ACC112 (cell line): ENCODE measurements around the gene G3BP1.
"Not testable (repeated sequence)": the region's sequence is repeated elsewhere in the genome, so short reads cannot be mapped to it uniquely, and the experiment has no call there.

Experiments used
- H2AFZ ChIP-seq: fragments of 200-600 bp; sonication (generic); one replicate; pipeline ENCODE4 v1.6.0; 2017; ENCODE audit warnings: antibody characterized with exemption, low read length; ENCODE audit not compliant: unreplicated experiment
- H3K27ac ChIP-seq: fragments of 200-600 bp; sonication (generic); 2 replicates; pipeline ENCODE4 v1.5.1; 2014; ENCODE audit warnings: low read depth, mild to moderate bottlenecking, antibody characterized with exemption, low read length, moderate library complexity
- H3K27me3 ChIP-seq: fragments of 200-600 bp; sonication (generic); 2 replicates; pipeline ENCODE4 v1.6.1; 2014; ENCODE audit warnings: mild to moderate bottlenecking, antibody characterized with exemption, low read length, moderate library complexity, mixed read lengths; ENCODE audit not compliant: insufficient read depth
- H3K36me3 ChIP-seq: fragments of 200-600 bp; sonication (generic); 2 replicates; pipeline ENCODE4 v1.6.1; 2016; ENCODE audit warnings: mild to moderate bottlenecking, antibody characterized with exemption, low read length, moderate library complexity, mixed read lengths; ENCODE audit not compliant: insufficient read depth
- H3K4me1 ChIP-seq: fragments of 200-600 bp; sonication (generic); one replicate; pipeline ENCODE4 v1.6.1; 2016; ENCODE audit warnings: low read length, mixed read lengths; ENCODE audit not compliant: insufficient read depth, unreplicated experiment, control insufficient read depth
- H3K4me3 ChIP-seq: fragments of 200-600 bp; sonication (generic); 2 replicates; pipeline ENCODE4 v1.5.1; 2014; ENCODE audit warnings: mild to moderate bottlenecking, low read depth, low read length
- H3K79me2 ChIP-seq: fragments of 200-600 bp; sonication (generic); one replicate; pipeline ENCODE4 v1.6.0; 2016; ENCODE audit warnings: low read length; ENCODE audit not compliant: control insufficient read depth, unreplicated experiment, insufficient read depth

G3BP1 gene

GRCh38 chr5:151812757-151813309, 41.1 kb downstream of the G3BP1 start:
- no peaks in the 10 kb centered on the region for H3K27me3 ChIP-seq
- H3K4me1 ChIP-seq = peaks cover 27% of the 10 kb centered on the region
- H3K79me2 ChIP-seq = peaks cover 14% of the 10 kb centered on the region
- no peak overlapping the region for H3K4me3 ChIP-seq
- no peak overlapping the region for H3K27ac ChIP-seq
- no peak overlapping the region for H2AFZ ChIP-seq
- H3K36me3 ChIP-seq = peaks cover 60% of the 10 kb centered on the region

- Histone ChIP-seq H3K36me3 (peaks cover 41% of the 10 kb centered on the region), H3K4me1 (peaks cover 17% of the 10 kb centered on the region), H3K4me3 (no peak overlapping the region)
Measured at GRCh38 chr5:151815051-151815450, 43.3 kb downstream of the G3BP1 start.

DNA sequence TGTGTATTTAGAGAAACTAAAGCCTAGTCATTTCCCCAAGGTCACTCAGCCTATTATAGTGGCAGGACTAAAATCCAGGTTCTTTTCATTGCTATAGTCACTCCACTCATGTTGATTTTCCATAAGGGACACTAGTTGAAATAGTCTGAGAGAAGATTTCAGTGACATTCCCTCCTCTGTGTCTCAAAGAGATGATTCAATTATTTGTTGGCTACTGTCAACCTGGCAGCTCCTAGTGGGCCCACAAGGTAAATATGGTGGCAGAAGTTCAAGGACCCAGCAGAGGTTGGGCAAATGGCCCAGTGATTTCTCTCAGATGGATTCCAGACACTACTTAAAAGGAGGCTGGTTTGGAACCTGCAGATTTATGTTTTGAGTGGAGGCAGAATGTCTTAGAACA, 48.1 kb downstream of the G3BP1 start:
- H3K36me3 ChIP-seq = no peaks in the 10 kb centered on the region
- H3K27me3 ChIP-seq = no peaks in the 10 kb centered on the region
- H3K27ac ChIP-seq = no peak overlapping the region
- H2AFZ ChIP-seq = no peak overlapping the region
- H3K4me3 ChIP-seq = no peak overlapping the region
- no peaks in the 10 kb centered on the region for H3K4me1 ChIP-seq
- no peaks in the 10 kb centered on the region for H3K79me2 ChIP-seq

More at GRCh38 chr5:151815051-151815450, 43.3 kb downstream of the G3BP1 start:
- Histone ChIP-seq H3K27ac (no peak overlapping the region), H2AFZ (no peak overlapping the region), H3K79me2 (peaks cover 3% of the 10 kb centered on the region), H3K27me3 (no peaks in the 10 kb centered on the region)

- no peak overlapping the region for H3K4me3 ChIP-seq
Measured at GRCh38 chr5:151820271-151820670, 48.5 kb downstream of the G3BP1 start.

GRCh38 chr5:151820903-151821302, 49.1 kb downstream of the G3BP1 start:
- Histone ChIP-seq H3K4me1 (no peaks in the 10 kb centered on the region), H3K79me2 (no peaks in the 10 kb centered on the region), H3K36me3 (no peaks in the 10 kb centered on the region), H3K27ac (no peak overlapping the region), H2AFZ (no peak overlapping the region), H3K27me3 (no peaks in the 10 kb centered on the region), H3K4me3 (no peak overlapping the region)

More at GRCh38 chr5:151820271-151820670, 48.5 kb downstream of the G3BP1 start:
- Histone ChIP-seq H3K36me3 (no peaks in the 10 kb centered on the region), H3K4me1 (no peaks in the 10 kb centered on the region), H2AFZ (no peak overlapping the region), H3K27me3 (no peaks in the 10 kb centered on the region), H3K79me2 (no peaks in the 10 kb centered on the region), H3K27ac (no peak overlapping the region)

- H3K27me3 ChIP-seq = no peaks in the 10 kb centered on the region
- H2AFZ ChIP-seq = no peak overlapping the region
- no peak overlapping the region for H3K27ac ChIP-seq
- H3K4me3 ChIP-seq = no peak overlapping the region
- H3K79me2 ChIP-seq = no peaks in the 10 kb centered on the region
- no peaks in the 10 kb centered on the region for H3K36me3 ChIP-seq
- H3K4me1 ChIP-seq = no peaks in the 10 kb centered on the region
Measured at GRCh38 chr5:151822141-151822540, 50.4 kb downstream of the G3BP1 start.

DNA sequence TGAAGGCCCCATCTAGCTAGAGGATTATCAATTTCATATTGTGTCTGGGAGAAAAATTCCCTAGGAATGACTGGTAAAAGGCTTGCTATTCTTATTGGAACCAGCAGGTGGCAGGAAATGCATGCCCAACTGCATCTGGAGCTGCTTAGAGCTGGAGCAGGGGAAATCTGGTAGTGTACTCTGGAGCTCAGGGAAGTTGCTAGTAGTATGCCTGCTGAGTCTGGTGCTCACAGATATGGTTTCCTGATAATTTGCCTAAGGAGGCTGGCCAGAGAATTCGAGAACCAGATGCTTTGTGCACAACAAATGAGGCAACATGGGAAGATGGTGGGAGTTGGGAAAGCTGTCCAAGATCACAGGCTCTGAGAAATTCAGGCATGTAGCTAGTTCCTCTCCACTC, 53.7 kb downstream of the G3BP1 start:
- no peaks in the 10 kb centered on the region for H3K4me1 ChIP-seq
- no peaks in the 10 kb centered on the region for H3K27me3 ChIP-seq
- no peaks in the 10 kb centered on the region for H3K79me2 ChIP-seq
- H3K27ac ChIP-seq = no peak overlapping the region
- no peak overlapping the region for H3K4me3 ChIP-seq
- no peaks in the 10 kb centered on the region for H3K36me3 ChIP-seq
- H2AFZ ChIP-seq = no peak overlapping the region

- Histone ChIP-seq H3K4me3 (no peak overlapping the region), H3K27me3 (no peaks in the 10 kb centered on the region), H3K36me3 (no peaks in the 10 kb centered on the region), H3K27ac (no peak overlapping the region), H3K4me1 (no peaks in the 10 kb centered on the region), H3K79me2 (no peaks in the 10 kb centered on the region), H2AFZ (no peak overlapping the region)
Measured at GRCh38 chr5:151829370-151829769, 57.6 kb downstream of the G3BP1 start.

GRCh38 chr5:151832843-151833242, 61.1 kb downstream of the G3BP1 start:
- not testable (repeated sequence) for H2AFZ ChIP-seq, H3K79me2 ChIP-seq, H3K36me3 ChIP-seq, H3K27ac ChIP-seq, H3K27me3 ChIP-seq, H3K4me1 ChIP-seq, H3K4me3 ChIP-seq

DNA sequence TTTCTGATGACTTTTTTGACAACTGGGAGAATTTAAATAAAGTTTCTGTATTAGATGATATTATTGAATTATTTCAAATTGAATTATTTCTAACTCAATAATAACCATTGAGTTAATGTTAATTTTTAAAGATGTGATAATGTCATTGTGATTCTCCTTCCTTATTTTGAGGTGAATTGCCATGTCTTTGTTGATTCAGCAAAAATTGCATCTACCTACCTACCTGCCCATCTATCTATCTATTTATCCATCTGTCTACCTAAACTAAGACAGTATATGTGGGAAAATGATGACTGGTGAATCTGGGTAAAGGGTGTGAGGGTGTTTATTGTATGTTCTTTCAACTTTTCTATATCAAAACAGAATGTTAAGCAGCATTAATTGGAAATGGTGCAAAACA, 75.0 kb downstream of the G3BP1 start:
- Histone ChIP-seq H3K27ac (no peak overlapping the region), H3K4me3 (no peak overlapping the region), H3K79me2 (no peaks in the 10 kb centered on the region), H3K36me3 (no peaks in the 10 kb centered on the region), H3K27me3 (no peaks in the 10 kb centered on the region; the same call in 1 of the 2 replicates), H2AFZ (no peak overlapping the region), H3K4me1 (no peaks in the 10 kb centered on the region)

- no peak overlapping the region for H2AFZ ChIP-seq
- peaks cover 4% of the 10 kb centered on the region for H3K27me3 ChIP-seq
- H3K36me3 ChIP-seq = no peaks in the 10 kb centered on the region
- H3K27ac ChIP-seq = no peak overlapping the region
- no peaks in the 10 kb centered on the region for H3K79me2 ChIP-seq
- no peaks in the 10 kb centered on the region for H3K4me1 ChIP-seq
- no peak overlapping the region for H3K4me3 ChIP-seq
Measured at GRCh38 chr5:151847871-151848270, 76.1 kb downstream of the G3BP1 start.
